Measurements from ENCODE around the gene ANKRD11. TPM values are rescaled to one million over a fixed set of nuclear protein-coding genes. Genes with fewer than 3 reads are reported as not detected.
A peak's percentile ranks its signal among the peaks of the same experiment; 100 is the strongest.

The ANKRD11 gene
- total RNA-seq, 2 donors from 2014 or later, result 130 to 165 TPM

- DNase-seq (ENCODE audit: low spot score in 2 of 2), result no peak
- Mint-ChIP-seq H3K27ac (peak overlapping the region; percentile 41 to 87), H3K9me3 (no peaks in the 10 kb centered on the region), H3K36me3 (peaks cover 0 to 10% of the 10 kb centered on the region in 2 donors)
- ATAC-seq, result no peak
These were observed 77.5 kb downstream of the ANKRD11 start for GRCh38 chr16:89412811-89413210.

GRCh38 chr16:89411335-89411850 lies 79.0 kb downstream of the ANKRD11 start:
- no peaks in the 10 kb centered on the region for H3K9me3 Mint-ChIP-seq
- ATAC-seq (no peak), DNase-seq (ENCODE audit: low spot score in 2 of 2) (no peak)
- H3K27ac Mint-ChIP-seq, result peak overlapping the region; percentile 88 to 95
- H3K36me3 Mint-ChIP-seq, result no peaks in the 10 kb centered on the region

DNA sequence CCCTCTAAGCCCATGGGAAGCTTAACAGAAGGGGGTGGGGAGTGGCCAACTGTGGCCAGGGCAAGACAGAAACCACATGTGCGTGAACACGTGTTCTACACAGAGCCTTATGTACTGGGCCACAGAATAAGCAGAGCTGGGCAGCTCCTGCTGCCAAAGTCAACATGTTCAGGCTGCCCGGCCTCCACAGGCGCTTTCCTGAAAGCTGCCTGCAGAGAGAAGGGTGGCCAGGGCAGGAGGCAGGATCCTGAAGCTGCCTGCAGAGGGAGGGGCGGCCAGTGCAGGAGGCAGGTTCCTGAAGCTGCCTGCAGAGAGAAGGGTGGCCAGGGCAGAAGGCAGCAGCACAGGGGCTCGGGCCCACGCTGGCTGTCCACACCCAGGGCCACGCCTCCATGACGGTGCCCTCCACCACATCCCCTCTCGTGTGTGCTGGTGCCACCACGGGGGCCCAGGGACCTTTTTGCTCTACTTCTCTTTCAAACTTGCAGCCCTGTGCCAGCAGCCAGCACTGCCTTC lies 79.5 kb downstream of the ANKRD11 start:
- H3K27ac Mint-ChIP-seq, result peak overlapping the region; percentile 88 to 95
- H3K36me3 Mint-ChIP-seq, result no peaks in the 10 kb centered on the region
- H3K9me3 Mint-ChIP-seq, result no peaks in the 10 kb centered on the region
- DNase-seq (ENCODE audit: low spot score in 2 of 2) (no peak), ATAC-seq (peak in 1 of 2 donors; percentile 21)

- ATAC-seq (no peak), DNase-seq (ENCODE audit: low spot score in 2 of 2) (no peak)
- Mint-ChIP-seq H3K36me3 (no peaks in the 10 kb centered on the region), H3K9me3 (no peaks in the 10 kb centered on the region), H3K27ac (peak overlapping the region; percentile 84 to 88)
These were observed 80.0 kb downstream of the ANKRD11 start for GRCh38 chr16:89410322-89410721.

- peak; percentile 52 to 71 for DNase-seq (ENCODE audit: low spot score in 2 of 2)
- Mint-ChIP-seq H3K27ac (peak overlapping the region; percentile 88 to 94), H3K9me3 (no peaks in the 10 kb centered on the region), H3K36me3 (no peaks in the 10 kb centered on the region)
- ATAC-seq, result peak; percentile 73 to 83
These were observed 81.1 kb downstream of the ANKRD11 start for GRCh38 chr16:89409161-89409711.

DNA sequence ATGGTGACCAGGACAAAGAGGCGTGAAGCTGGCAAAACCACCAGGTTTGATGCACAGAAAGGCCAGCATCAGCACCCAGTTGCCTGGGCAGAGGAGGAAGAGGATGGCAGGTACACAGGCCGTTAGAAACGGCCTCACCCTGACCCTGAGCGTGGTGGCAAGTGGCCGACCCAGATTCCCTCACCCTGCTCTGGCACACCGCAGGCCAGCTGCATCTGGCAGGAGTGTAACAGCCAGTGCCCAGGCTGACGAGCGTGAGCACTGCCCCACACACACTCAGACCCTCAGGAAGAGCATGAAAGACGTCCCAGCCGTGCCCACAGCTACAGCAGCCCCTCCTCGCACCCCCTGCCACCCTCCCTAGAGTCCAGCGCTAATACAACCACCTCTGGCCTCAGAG lies 82.0 kb downstream of the ANKRD11 start:
- Mint-ChIP-seq H3K9me3 (no peaks in the 10 kb centered on the region), H3K27ac (peak overlapping the region; percentile 88 to 94), H3K36me3 (no peaks in the 10 kb centered on the region)
- no peak for ATAC-seq
- DNase-seq (ENCODE audit: low spot score in 2 of 2), result no peak

DNA sequence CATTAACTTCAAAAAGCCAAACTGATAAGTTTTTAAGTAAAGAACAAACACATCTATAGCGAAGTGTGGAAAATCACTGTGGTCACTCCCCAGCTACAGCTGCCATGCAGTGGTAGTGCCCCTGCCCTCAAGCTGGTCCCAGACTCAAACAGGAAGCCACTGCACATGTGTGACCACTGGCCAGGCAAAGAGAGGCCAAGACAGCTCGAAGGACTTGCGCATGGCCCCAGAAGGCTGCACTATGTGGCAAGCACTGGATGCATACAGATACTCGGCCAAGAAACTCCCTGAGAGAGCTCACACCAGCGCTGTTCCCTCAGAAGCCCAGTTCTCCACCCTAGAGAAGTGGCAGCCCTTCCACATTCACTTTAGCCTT lies 82.4 kb downstream of the ANKRD11 start:
- no peak for ATAC-seq
- Mint-ChIP-seq H3K36me3 (no peaks in the 10 kb centered on the region), H3K9me3 (no peaks in the 10 kb centered on the region)

GRCh38 chr16:89407282-89407924 lies 83.0 kb downstream of the ANKRD11 start:
- ATAC-seq, result peak in 1 of 2 donors; percentile 11
- Mint-ChIP-seq H3K9me3 (no peaks in the 10 kb centered on the region), H3K27ac (peak overlapping the region; percentile 88 to 90), H3K36me3 (no peaks in the 10 kb centered on the region)
- no peak for DNase-seq (ENCODE audit: low spot score in 2 of 2)

More for the DNA sequence above, 82.4 kb downstream of the ANKRD11 start:
- peak overlapping the region; percentile 88 to 90 for H3K27ac Mint-ChIP-seq
- DNase-seq (ENCODE audit: low spot score in 2 of 2), result no peak

DNA sequence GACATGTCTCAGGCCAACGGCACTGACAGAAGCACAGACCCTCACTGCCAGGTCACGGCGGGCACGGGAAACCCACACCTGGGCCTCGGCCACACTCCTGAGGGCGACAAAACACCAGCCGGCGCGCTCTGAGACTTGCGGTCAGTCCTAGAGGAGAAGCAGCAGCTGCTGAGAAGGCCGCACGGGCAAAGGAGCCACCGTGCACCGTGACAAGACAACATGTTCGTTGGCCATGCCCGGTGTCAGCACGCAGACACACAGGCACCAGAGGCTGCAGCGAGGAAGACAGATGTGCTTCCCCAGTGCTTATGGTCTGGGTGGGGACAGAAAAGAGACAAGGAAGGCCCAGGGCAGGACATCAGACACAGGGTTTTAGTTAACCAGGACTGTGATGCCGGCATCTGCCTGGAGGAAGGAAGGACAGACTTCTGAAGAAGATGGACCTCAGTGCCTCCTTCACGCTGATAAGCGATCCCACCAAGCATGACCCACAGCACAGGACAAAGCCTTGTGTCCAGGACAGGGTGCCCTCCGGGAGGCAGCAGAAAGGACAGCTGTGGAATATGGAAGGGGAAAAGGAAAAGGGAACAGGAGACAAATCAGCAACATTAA lies 84.0 kb downstream of the ANKRD11 start:
- H3K27ac Mint-ChIP-seq, result peak overlapping the region; percentile 88 to 90
- no peak for ATAC-seq
- H3K36me3 Mint-ChIP-seq, result no peaks in the 10 kb centered on the region
- H3K9me3 Mint-ChIP-seq, result no peaks in the 10 kb centered on the region
- DNase-seq (ENCODE audit: low spot score in 2 of 2), result no peak

DNA sequence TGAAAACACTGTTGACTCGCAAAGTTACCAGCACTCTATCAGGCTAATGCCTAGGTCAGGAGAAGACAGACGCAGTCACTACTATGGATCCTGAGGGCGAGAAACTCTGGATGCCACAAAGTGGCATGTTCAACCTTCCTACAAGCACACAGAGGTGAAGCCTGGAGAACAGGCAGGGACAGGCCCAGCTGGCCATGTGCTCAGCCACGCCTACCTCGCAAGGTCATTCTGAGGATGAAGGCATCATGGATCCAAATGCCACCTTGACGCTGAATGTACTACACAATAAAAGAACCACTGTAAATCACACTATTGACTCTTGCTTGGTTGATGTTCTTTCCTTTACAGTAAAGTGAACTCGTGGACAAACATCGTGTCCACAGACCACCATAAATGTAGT lies 85.8 kb downstream of the ANKRD11 start:
- H3K36me3 Mint-ChIP-seq, result no peaks in the 10 kb centered on the region
- no peak for ATAC-seq
- H3K9me3 Mint-ChIP-seq, result no peaks in the 10 kb centered on the region
- H3K27ac Mint-ChIP-seq, result peak overlapping the region; percentile 55 to 88
- no peak for DNase-seq (ENCODE audit: low spot score in 2 of 2)

DNA sequence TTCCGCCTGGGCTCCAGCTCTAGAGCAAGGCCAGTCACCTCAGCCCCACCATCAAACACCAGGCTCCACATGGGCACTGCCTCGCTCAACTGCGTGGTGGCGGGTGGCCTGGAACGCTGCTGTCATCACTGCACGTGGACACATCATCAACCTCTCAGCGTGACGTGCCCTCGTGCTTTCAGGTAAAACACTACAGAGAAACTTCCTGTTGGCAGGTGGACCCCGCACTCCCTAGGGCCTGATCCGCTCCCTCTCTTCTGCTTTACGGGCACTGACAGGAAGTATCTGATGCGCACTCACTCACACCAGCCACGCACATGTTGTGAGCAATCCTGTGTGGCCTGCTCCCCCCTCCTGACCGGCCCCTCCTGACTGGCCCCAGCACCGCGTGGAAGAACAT lies 87.4 kb downstream of the ANKRD11 start:
- peak overlapping the region; percentile 88 to 97 for H3K27ac Mint-ChIP-seq
- peak; percentile 42 to 74 for ATAC-seq

DNA sequence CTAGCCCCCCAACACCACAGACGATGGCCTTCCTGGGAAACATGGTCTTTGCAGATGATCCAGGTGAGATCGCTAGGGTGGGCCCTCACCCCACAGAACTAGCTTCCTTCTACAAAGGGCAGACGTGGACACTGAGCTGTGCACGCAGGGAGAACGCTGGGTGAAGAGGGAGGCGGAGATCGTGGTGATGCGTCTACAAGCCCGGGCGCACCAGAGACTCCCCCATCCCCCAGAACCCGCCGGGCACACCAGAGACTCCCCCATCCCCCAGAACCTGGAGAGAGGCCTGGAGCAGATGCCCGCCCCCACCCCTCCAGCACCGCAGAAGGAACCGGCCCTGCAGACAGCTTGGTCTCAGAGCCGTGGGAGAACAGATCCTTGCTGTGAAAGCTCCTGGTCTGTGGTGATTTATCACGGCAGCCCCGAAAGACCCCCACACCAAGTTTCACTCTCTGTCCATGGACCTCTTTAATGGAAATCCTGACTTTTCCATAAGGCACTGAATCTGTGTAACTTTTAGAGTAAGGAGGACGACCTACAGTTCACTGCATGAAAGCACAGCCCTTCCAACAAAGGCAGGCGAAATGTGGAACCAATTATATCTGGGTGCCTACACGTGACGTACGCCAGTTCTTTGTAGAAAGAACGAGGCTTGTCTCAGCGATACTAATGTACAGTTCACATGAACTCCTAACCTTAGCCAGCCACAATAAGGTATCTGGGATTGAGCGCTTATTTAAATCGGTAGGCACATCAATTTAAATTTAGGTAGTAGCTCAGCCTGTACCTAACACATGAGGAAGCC lies 88.5 kb downstream of the ANKRD11 start:
- Mint-ChIP-seq H3K36me3 (peaks cover 0 to 7% of the 10 kb centered on the region in 2 donors), H3K9me3 (no peaks in the 10 kb centered on the region), H3K27ac (peak overlapping the region; percentile 60 to 88)
- DNase-seq (ENCODE audit: low spot score in 2 of 2) (no peak), ATAC-seq (no peak)

More for the DNA sequence above, 87.4 kb downstream of the ANKRD11 start:
- Mint-ChIP-seq H3K9me3 (no peaks in the 10 kb centered on the region), H3K36me3 (peaks cover 0 to 7% of the 10 kb centered on the region in 2 donors)
- no peak for DNase-seq (ENCODE audit: low spot score in 2 of 2)

GRCh38 chr16:89401205-89401604 lies 89.2 kb downstream of the ANKRD11 start:
- Mint-ChIP-seq H3K27ac (no peak overlapping the region), H3K36me3 (peaks cover 0 to 7% of the 10 kb centered on the region in 2 donors), H3K9me3 (no peaks in the 10 kb centered on the region)
- no peak for DNase-seq (ENCODE audit: low spot score in 2 of 2)
- no peak for ATAC-seq

DNA sequence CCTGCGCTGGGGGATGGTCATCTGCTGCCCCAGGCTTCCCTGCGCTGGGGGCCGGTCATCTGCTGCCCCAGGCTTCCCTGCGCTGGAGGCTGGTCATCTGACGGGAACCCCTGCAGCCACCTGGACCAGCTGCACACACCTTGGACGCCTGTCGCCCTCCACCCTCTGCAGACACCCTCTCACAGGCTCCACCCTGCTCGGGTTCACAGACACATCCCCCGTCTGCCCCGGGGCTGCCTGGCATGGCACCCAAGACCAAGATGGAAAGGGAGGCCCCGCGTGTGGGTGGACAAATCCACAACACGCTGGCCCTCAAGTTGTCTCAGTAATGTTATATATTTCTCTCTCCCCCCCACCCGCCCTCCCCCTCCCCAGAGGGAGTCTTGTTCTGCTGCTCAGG lies 89.6 kb downstream of the ANKRD11 start:
- no peak for ATAC-seq
- no peaks in the 10 kb centered on the region for H3K9me3 Mint-ChIP-seq

DNA sequence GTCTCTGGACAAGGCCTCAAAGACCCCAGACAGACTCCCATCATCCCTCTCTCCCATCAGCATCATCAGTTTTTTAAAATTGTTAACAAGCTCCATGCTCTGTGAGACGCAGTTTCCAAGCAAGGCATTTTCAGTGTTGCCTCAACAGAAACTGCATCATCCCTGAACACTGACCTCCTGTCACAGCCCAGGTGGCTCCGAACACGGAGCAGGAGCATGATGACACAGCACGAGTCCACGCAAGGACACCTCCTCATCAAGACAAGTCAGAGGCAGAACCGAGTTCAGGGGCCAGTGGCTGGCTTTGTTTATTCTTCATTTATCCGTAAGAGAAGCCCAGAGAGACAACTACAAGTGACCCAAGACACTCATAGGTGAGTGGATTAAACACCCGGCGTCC lies 91.4 kb downstream of the ANKRD11 start:
- peak overlapping the region; percentile 68 to 88 for H3K27ac Mint-ChIP-seq
- ATAC-seq (no peak), DNase-seq (ENCODE audit: low spot score in 2 of 2) (no peak)
- H3K36me3 Mint-ChIP-seq, result peaks cover 0 to 7% of the 10 kb centered on the region in 2 donors
- H3K9me3 Mint-ChIP-seq, result no peaks in the 10 kb centered on the region

More for the DNA sequence above, 89.6 kb downstream of the ANKRD11 start:
- peaks cover 0 to 7% of the 10 kb centered on the region in 2 donors for H3K36me3 Mint-ChIP-seq
- H3K27ac Mint-ChIP-seq, result peak overlapping the region in 1 of 2 donors; percentile 87
- no peak for DNase-seq (ENCODE audit: low spot score in 2 of 2)

GRCh38 chr16:89397331-89397861 lies 93.0 kb downstream of the ANKRD11 start:
- H3K27ac Mint-ChIP-seq, result peak overlapping the region in 1 of 2 donors; percentile 72
- no peaks in the 10 kb centered on the region for H3K9me3 Mint-ChIP-seq
- DNase-seq (ENCODE audit: low spot score in 2 of 2) (no peak), ATAC-seq (no peak)
- peaks cover 0 to 7% of the 10 kb centered on the region in 2 donors for H3K36me3 Mint-ChIP-seq
